Measurements from ENCODE around the gene PHF12. TPM values are rescaled to one million over a fixed set of nuclear protein-coding genes. Genes with fewer than 3 reads are reported as not detected.

Gene PHF12
- total RNA-seq, 2 donors from 2014 or later = 46.2 to 71.7 TPM

- ATAC-seq (no peak), DNase-seq (ENCODE audit: low spot score in 2 of 2) (no peak)
- Mint-ChIP-seq H3K27ac (peak overlapping the region; percentile 13 to 85), H3K36me3 (peaks cover 53 to 81% of the 10 kb centered on the region in 2 donors), H3K9me3 (peaks cover 11 to 12% of the 10 kb centered on the region in 2 donors)
Measured at GRCh38 chr17:28926366-28926765, 25.0 kb downstream of the PHF12 start.

GRCh38 chr17:28925912-28926365 lies 25.4 kb downstream of the PHF12 start:
- Mint-ChIP-seq H3K9me3 (peaks cover 11 to 12% of the 10 kb centered on the region in 2 donors), H3K36me3 (peaks cover 56 to 83% of the 10 kb centered on the region in 2 donors), H3K27ac (peak overlapping the region; percentile 13 to 85)
- DNase-seq (ENCODE audit: low spot score in 2 of 2) = peak in 1 of 2 donors; percentile 27
- peak; percentile 73 to 83 for ATAC-seq

GRCh38 chr17:28920201-28920600 lies 31.1 kb downstream of the PHF12 start:
- ATAC-seq (no peak), DNase-seq (ENCODE audit: low spot score in 2 of 2) (no peak)
- peaks cover 2 to 3% of the 10 kb centered on the region in 2 donors for H3K9me3 Mint-ChIP-seq
- H3K27ac Mint-ChIP-seq = peak overlapping the region in 1 of 2 donors; percentile 82
- peaks cover 37 to 68% of the 10 kb centered on the region in 2 donors for H3K36me3 Mint-ChIP-seq

GRCh38 chr17:28918295-28918694 lies 33.0 kb downstream of the PHF12 start:
- H3K9me3 Mint-ChIP-seq = peaks cover 8 to 10% of the 10 kb centered on the region in 2 donors
- H3K36me3 Mint-ChIP-seq = peaks cover 32 to 67% of the 10 kb centered on the region in 2 donors
- DNase-seq (ENCODE audit: low spot score in 2 of 2) = no peak
- H3K27ac Mint-ChIP-seq = peak overlapping the region; percentile 16 to 50
- no peak for ATAC-seq

GRCh38 chr17:28917465-28917864 lies 33.9 kb downstream of the PHF12 start:
- H3K27ac Mint-ChIP-seq = peak overlapping the region in 1 of 2 donors; percentile 16
- DNase-seq (ENCODE audit: low spot score in 2 of 2) (no peak), ATAC-seq (no peak)
- peaks cover 8 to 10% of the 10 kb centered on the region in 2 donors for H3K9me3 Mint-ChIP-seq
- peaks cover 32 to 59% of the 10 kb centered on the region in 2 donors for H3K36me3 Mint-ChIP-seq

GRCh38 chr17:28917029-28917428 lies 34.3 kb downstream of the PHF12 start:
- Mint-ChIP-seq H3K27ac (peak overlapping the region; percentile 25 to 79), H3K36me3 (peaks cover 34 to 58% of the 10 kb centered on the region in 2 donors), H3K9me3 (peaks cover 8 to 10% of the 10 kb centered on the region in 2 donors)
- no peak for DNase-seq (ENCODE audit: low spot score in 2 of 2)
- no peak for ATAC-seq

- ATAC-seq (peak in 1 of 2 donors; percentile 43), DNase-seq (ENCODE audit: low spot score in 2 of 2) (no peak)
- peaks cover 8 to 10% of the 10 kb centered on the region in 2 donors for H3K9me3 Mint-ChIP-seq
- peaks cover 33 to 53% of the 10 kb centered on the region in 2 donors for H3K36me3 Mint-ChIP-seq
- H3K27ac Mint-ChIP-seq = peak overlapping the region; percentile 25 to 85
Measured at GRCh38 chr17:28916302-28916934, 34.9 kb downstream of the PHF12 start.

GRCh38 chr17:28912938-28913333 lies 38.4 kb downstream of the PHF12 start:
- no peak for ATAC-seq
- DNase-seq (ENCODE audit: low spot score in 2 of 2) = no peak
- peaks cover 8 to 10% of the 10 kb centered on the region in 2 donors for H3K9me3 Mint-ChIP-seq
- H3K27ac Mint-ChIP-seq = peak overlapping the region in 1 of 2 donors; percentile 8
- H3K36me3 Mint-ChIP-seq = peaks cover 30 to 32% of the 10 kb centered on the region in 2 donors

GRCh38 chr17:28912281-28912937 lies 38.9 kb downstream of the PHF12 start:
- ATAC-seq (no peak), DNase-seq (ENCODE audit: low spot score in 2 of 2) (no peak)
- peaks cover 8 to 10% of the 10 kb centered on the region in 2 donors for H3K9me3 Mint-ChIP-seq
- peak overlapping the region; percentile 13 to 36 for H3K27ac Mint-ChIP-seq
- peaks cover 28 to 32% of the 10 kb centered on the region in 2 donors for H3K36me3 Mint-ChIP-seq

- ATAC-seq (no peak), DNase-seq (ENCODE audit: low spot score in 2 of 2) (no peak)
- Mint-ChIP-seq H3K9me3 (peaks cover 8 to 10% of the 10 kb centered on the region in 2 donors), H3K27ac (peak overlapping the region in 1 of 2 donors; percentile 13), H3K36me3 (peaks cover 22 to 29% of the 10 kb centered on the region in 2 donors)
Measured at GRCh38 chr17:28911411-28912045, 39.8 kb downstream of the PHF12 start.

GRCh38 chr17:28910534-28910933 lies 40.8 kb downstream of the PHF12 start:
- Mint-ChIP-seq H3K9me3 (peaks cover 8 to 10% of the 10 kb centered on the region in 2 donors), H3K36me3 (peaks cover 16 to 19% of the 10 kb centered on the region in 2 donors), H3K27ac (no peak overlapping the region)
- no peak for ATAC-seq
- no peak for DNase-seq (ENCODE audit: low spot score in 2 of 2)

- Mint-ChIP-seq H3K27ac (peak overlapping the region; percentile 57 to 90), H3K36me3 (peaks cover 3 to 6% of the 10 kb centered on the region in 2 donors), H3K9me3 (no peaks in the 10 kb centered on the region)
- ATAC-seq = no peak
- no peak for DNase-seq (ENCODE audit: low spot score in 2 of 2)
Measured at GRCh38 chr17:28908640-28909167, 42.6 kb downstream of the PHF12 start.

- H3K27ac Mint-ChIP-seq = peak overlapping the region in 1 of 2 donors; percentile 94
- peaks cover 0 to 6% of the 10 kb centered on the region in 2 donors for H3K36me3 Mint-ChIP-seq
Measured at GRCh38 chr17:28907709-28908475, 43.4 kb downstream of the PHF12 start.

GRCh38 chr17:28906706-28907438 lies 44.4 kb downstream of the PHF12 start:
- ATAC-seq (no peak), DNase-seq (ENCODE audit: low spot score in 2 of 2) (no peak)
- H3K9me3 Mint-ChIP-seq = no peaks in the 10 kb centered on the region
- H3K36me3 Mint-ChIP-seq = peaks cover 5 to 7% of the 10 kb centered on the region in 2 donors
- peak overlapping the region in 1 of 2 donors; percentile 94 for H3K27ac Mint-ChIP-seq

More at GRCh38 chr17:28907709-28908475, 43.4 kb downstream of the PHF12 start:
- no peak for DNase-seq (ENCODE audit: low spot score in 2 of 2)
- H3K9me3 Mint-ChIP-seq = no peaks in the 10 kb centered on the region
- no peak for ATAC-seq

GRCh38 chr17:28906276-28906675 lies 45.0 kb downstream of the PHF12 start:
- peaks cover 10% of the 10 kb centered on the region in 2 donors for H3K36me3 Mint-ChIP-seq
- H3K27ac Mint-ChIP-seq = peak overlapping the region in 1 of 2 donors; percentile 94
- H3K9me3 Mint-ChIP-seq = no peaks in the 10 kb centered on the region
- no peak for DNase-seq (ENCODE audit: low spot score in 2 of 2)
- ATAC-seq = no peak
